ENCODE results near the gene LBH.

Gene LBH

GRCh38 chr2:30277582-30277981 is 46.2 kb downstream of the LBH start:
- no peak for DNase-seq (ENCODE audit: low read depth)

GRCh38 chr2:30278419-30278818 is 47.1 kb downstream of the LBH start:
- DNase-seq (ENCODE audit: low read depth), result no peak

- DNase-seq (ENCODE audit: low read depth), result no peak
Measured at GRCh38 chr2:30280596-30281434, 49.5 kb downstream of the LBH start.

GRCh38 chr2:30282081-30282480 is 50.7 kb downstream of the LBH start:
- DNase-seq (ENCODE audit: low read depth), result no peak

GRCh38 chr2:30282721-30283120 is 51.4 kb downstream of the LBH start:
- DNase-seq (ENCODE audit: low read depth), result no peak

GRCh38 chr2:30283931-30284565 is 52.7 kb downstream of the LBH start:
- DNase-seq (ENCODE audit: low read depth), result no peak

GRCh38 chr2:30285758-30286157 is 54.4 kb downstream of the LBH start:
- no peak for DNase-seq (ENCODE audit: low read depth)

- no peak for DNase-seq (ENCODE audit: low read depth)
Measured at GRCh38 chr2:30287190-30287840, 56.0 kb downstream of the LBH start.

- no peak for DNase-seq (ENCODE audit: low read depth)
Measured at GRCh38 chr2:30287857-30288513, 56.7 kb downstream of the LBH start.

GRCh38 chr2:30288561-30288960 is 57.2 kb downstream of the LBH start:
- no peak for DNase-seq (ENCODE audit: low read depth)

GRCh38 chr2:30293303-30293921 is 62.1 kb downstream of the LBH start:
- DNase-seq (ENCODE audit: low read depth), result no peak

GRCh38 chr2:30294133-30294532 is 62.8 kb downstream of the LBH start:
- DNase-seq (ENCODE audit: low read depth), result no peak

GRCh38 chr2:30296496-30296895 is 65.2 kb downstream of the LBH start:
- no peak for DNase-seq (ENCODE audit: low read depth)

- no peak for DNase-seq (ENCODE audit: low read depth)
Measured at GRCh38 chr2:30298302-30298701, 67.0 kb downstream of the LBH start.

- DNase-seq (ENCODE audit: low read depth), result no peak
Measured at GRCh38 chr2:30300122-30300455, 68.8 kb downstream of the LBH start.

- no peak for DNase-seq (ENCODE audit: low read depth)
Measured at GRCh38 chr2:30300456-30301221, 69.3 kb downstream of the LBH start.

- no peak for DNase-seq (ENCODE audit: low read depth)
Measured at GRCh38 chr2:30301551-30301950, 70.2 kb downstream of the LBH start.

- no peak for DNase-seq (ENCODE audit: low read depth)
Measured at GRCh38 chr2:30302566-30302965, 71.2 kb downstream of the LBH start.

- no peak for DNase-seq (ENCODE audit: low read depth)
Measured at GRCh38 chr2:30303095-30303494, 71.8 kb downstream of the LBH start.

- DNase-seq (ENCODE audit: low read depth), result no peak
Measured at GRCh38 chr2:30305235-30305634, 73.9 kb downstream of the LBH start.

- DNase-seq (ENCODE audit: low read depth), result no peak
Measured at GRCh38 chr2:30306522-30306921, 75.2 kb downstream of the LBH start.

GRCh38 chr2:30308280-30308679 is 76.9 kb downstream of the LBH start:
- DNase-seq (ENCODE audit: low read depth), result no peak

Measured in activated T-cell treated with anti-CD3 and anti-CD28 coated beads for 48 hours (primary cell).